AG04449 (cell line): ENCODE results near the gene DCTPP1.

Experiments
- CTCF ChIA-PET: fragments of 350-600 bp; formaldehyde crosslinking; extraction: SDS; loops from one replicate; lab custom pipeline; 2021; ENCODE audit warnings: antibody characterized with exemption; lab: Yijun Ruan, JAX
- POLR2A ChIA-PET: fragments of 400-600, 350-600 bp; formaldehyde crosslinking; extraction: SDS; loops from one replicate; lab custom pipeline; 2020; ENCODE audit warnings: antibody characterized with exemption, inconsistent platforms; lab: Yijun Ruan, JAX
- DNase-seq: peaks from one replicate; pipeline ENCODE4 v3.0.0-alpha.2; 2010; ENCODE audit warnings: low read depth, low spot score
- H3K4me3 ChIP-seq: 2 replicates; pipeline ENCODE4 v1.5.1; 2011; ENCODE audit warnings: low read depth, mild to moderate bottlenecking, control low read depth, low read length
- TF ChIP-seq, protein P1 (sequence below): IDR thresholded peaks from one replicate; pipeline ENCODE4 v1.5.1; 2011; ENCODE audit warnings: mild to moderate bottlenecking, moderate library complexity, low read length, control low read depth, inconsistent platforms; ENCODE audit not compliant: insufficient read depth; ENCODE audit errors: missing control alignments

DCTPP1 gene

DNA sequence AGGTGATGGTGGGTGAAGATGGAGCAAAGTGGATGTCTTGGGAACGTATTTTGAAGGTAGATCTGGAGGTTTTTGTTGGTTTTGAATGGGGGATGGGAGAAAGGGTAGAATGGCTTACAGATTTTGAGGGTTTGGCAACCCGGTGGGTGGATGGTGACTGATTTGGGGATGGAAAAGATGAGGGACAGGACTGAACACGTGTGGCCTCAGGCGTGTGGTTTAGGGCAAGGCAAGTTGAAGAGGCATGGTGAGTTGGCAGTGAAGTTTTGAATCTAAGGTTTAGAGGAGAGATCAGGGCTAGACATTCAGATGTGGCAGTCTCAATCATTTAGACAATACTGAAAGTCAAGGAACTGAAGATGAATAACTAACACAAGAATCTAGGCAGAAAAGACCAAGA is 5.0 kb upstream of the DCTPP1 start:
- ChIA-PET CTCF (interaction anchor here (0.8 to 1.4 kb wide), 2 partner anchors 12 to 25 kb away, joined by 3 to 4 read pairs; no protein-coding TSS in a partner anchor), POLR2A (no interaction called here)

DNA sequence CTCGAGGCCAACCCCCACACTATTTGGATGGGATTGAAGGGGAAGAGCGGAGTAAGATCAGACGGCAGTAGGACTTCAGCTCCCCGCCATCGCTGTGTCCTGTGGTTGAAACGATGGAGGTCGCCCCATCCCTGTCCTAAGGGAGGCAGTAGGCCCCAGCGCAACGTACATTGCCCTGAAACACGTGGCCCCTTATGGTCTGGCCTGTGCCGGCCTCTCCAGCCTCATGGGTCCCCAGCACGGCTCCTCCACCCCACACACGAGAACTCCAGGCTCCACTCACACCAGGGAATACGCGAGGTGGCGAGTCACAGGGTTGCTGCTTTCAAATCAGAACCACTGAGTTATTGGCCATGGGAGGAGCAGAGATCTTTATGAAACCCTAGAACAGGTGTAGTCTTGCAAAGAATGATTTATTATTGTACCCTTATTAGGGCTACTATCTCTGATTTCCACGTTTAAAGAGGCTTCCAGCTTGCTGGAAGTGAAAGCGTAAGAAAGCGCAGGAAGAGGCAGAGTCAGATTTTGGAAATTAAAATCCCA is 669 bp upstream of the DCTPP1 start:
- H3K4me3 ChIP-seq, result peak overlapping the region; percentile 37
- POLR2A ChIA-PET, result interaction anchor here (0.8 to 1.0 kb wide), 3 partner anchors 13 to 185 kb away, joined by 3 to 5 read pairs (median 3); no protein-coding TSS in a partner anchor
- TF ChIP-seq, protein P1, sequence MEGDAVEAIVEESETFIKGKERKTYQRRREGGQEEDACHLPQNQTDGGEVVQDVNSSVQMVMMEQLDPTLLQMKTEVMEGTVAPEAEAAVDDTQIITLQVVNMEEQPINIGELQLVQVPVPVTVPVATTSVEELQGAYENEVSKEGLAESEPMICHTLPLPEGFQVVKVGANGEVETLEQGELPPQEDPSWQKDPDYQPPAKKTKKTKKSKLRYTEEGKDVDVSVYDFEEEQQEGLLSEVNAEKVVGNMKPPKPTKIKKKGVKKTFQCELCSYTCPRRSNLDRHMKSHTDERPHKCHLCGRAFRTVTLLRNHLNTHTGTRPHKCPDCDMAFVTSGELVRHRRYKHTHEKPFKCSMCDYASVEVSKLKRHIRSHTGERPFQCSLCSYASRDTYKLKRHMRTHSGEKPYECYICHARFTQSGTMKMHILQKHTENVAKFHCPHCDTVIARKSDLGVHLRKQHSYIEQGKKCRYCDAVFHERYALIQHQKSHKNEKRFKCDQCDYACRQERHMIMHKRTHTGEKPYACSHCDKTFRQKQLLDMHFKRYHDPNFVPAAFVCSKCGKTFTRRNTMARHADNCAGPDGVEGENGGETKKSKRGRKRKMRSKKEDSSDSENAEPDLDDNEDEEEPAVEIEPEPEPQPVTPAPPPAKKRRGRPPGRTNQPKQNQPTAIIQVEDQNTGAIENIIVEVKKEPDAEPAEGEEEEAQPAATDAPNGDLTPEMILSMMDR, result no peak
- DNase-seq, result no peak
- CTCF ChIA-PET, result interaction anchor here (0.9 to 3.6 kb wide), 30 partner anchors 9 to 384 kb away, joined by 3 to 43 read pairs (median 5); partner anchors contain the start of genes SEPHS2, ZNF688 and ZNF747

More for the DNA sequence above, 5.0 kb upstream of the DCTPP1 start:
- TF ChIP-seq, protein P1, result no peak
- H3K4me3 ChIP-seq, result no peak overlapping the region
- no peak for DNase-seq

DNA sequence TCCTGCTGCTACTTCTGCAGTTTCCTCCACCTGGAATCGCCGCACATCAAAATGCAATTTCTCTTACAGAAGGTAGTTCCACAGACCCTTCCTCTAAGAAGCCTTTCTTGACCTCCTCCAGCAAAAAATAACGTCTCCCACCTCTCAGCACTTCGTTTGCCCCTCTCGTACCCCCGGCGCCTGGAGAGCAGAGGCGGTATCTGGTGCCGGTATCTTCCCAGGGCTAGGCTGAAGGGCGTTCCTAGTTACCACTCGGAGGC is 482 bp downstream of the DCTPP1 start:
- POLR2A ChIA-PET, result interaction anchor here (0.7 to 1.0 kb wide), 5 partner anchors 13 to 128 kb away, joined by 3 to 5 read pairs (median 3); partner anchors contain the start of gene SEPHS2
- H3K4me3 ChIP-seq, result peak overlapping the region; percentile 94
- DNase-seq, result no peak
- CTCF ChIA-PET, result interaction anchor here (0.5 to 3.6 kb wide), 37 partner anchors 9 to 385 kb away, joined by 3 to 43 read pairs (median 5); partner anchors contain the start of genes SEPHS2, ZNF688, ZNF747 and ZNF764
- TF ChIP-seq, protein P1, result no peak

- CTCF ChIA-PET, result interaction anchor here (3.6 kb wide), 1 partner anchor 201 kb away, joined by 23 read pairs; no protein-coding TSS in a partner anchor
- no peak overlapping the region for H3K4me3 ChIP-seq
- no peak for DNase-seq
- POLR2A ChIA-PET, result no interaction called here
- TF ChIP-seq, protein P1, result no peak
Measured at GRCh38 chr16:30428055-30428454, 1.8 kb downstream of the DCTPP1 start.

- CTCF ChIA-PET, result interaction anchor here (2.7 to 11.2 kb wide), 2 partner anchors 9 to 13 kb away, joined by 14 to 94 read pairs; partner anchors contain the start of genes DCTPP1 and ZNF771
- DNase-seq, result no peak
- H3K4me3 ChIP-seq, result no peak overlapping the region
- POLR2A ChIA-PET, result interaction anchor here (0.8 kb wide), 1 partner anchor 11 kb away, joined by 5 read pairs; no protein-coding TSS in a partner anchor
- TF ChIP-seq, protein P1, result no peak
Measured at GRCh38 chr16:30421010-30421409, 8.8 kb downstream of the DCTPP1 start.
